WTC11 (cell line): ENCODE results near the gene ADGRB3. TPM values are rescaled to one million over a fixed set of nuclear protein-coding genes. Genes with fewer than 3 reads are reported as not detected.

ENCODE experiments used
- ATAC-seq: fragments of 200-7000 bp; cut with Tn5 transposase; 2 replicates; pipeline ENCODE4 v1.10.0; 2021; ENCODE audit warnings: mild to moderate bottlenecking, moderate library complexity
- CTCF ChIA-PET: fragments of 300-600 bp; sonication (Branson Sonifier 250); formaldehyde crosslinking; loops from one replicate; lab custom pipeline; 2021; ENCODE audit warnings: antibody characterized with exemption; lab: Charles Lee
- POLR2A ChIA-PET: fragments of 350-600 bp; sonication (Branson Sonifier 250); formaldehyde crosslinking; loops from one replicate; lab custom pipeline; 2021; ENCODE audit warnings: antibody characterized with exemption; lab: Charles Lee
- DNase-seq: peaks from one replicate; pipeline ENCODE4 v3.0.0; 2021; ENCODE audit warnings: low spot score
- H3K27ac Mint-ChIP-seq: 2 replicates; pipeline ENCODE4 v1.8.0; 2021; ENCODE audit warnings: mixed read lengths
- H3K27me3 Mint-ChIP-seq: 2 replicates; pipeline ENCODE4 v1.8.0; 2021; ENCODE audit warnings: low read depth, mild to moderate bottlenecking, moderate library complexity, mixed read lengths
- H3K36me3 Mint-ChIP-seq: 2 replicates; pipeline ENCODE4 v1.8.0; 2021; ENCODE audit warnings: mixed read lengths
- H3K4me1 Mint-ChIP-seq: 2 replicates; pipeline ENCODE4 v1.8.0; 2022; ENCODE audit warnings: mixed read lengths
- H3K4me3 Mint-ChIP-seq: 2 replicates; pipeline ENCODE4 v1.8.0; 2021; ENCODE audit warnings: mild to moderate bottlenecking, moderate library complexity, mixed read lengths
- H3K9me3 Mint-ChIP-seq: 2 replicates; pipeline ENCODE4 v1.8.0; 2021; ENCODE audit warnings: mixed read lengths
- ATF1 ChIP-seq: sonication (generic); formaldehyde crosslinking; IDR thresholded peaks from 2 replicates; pipeline ENCODE4 v1.8.1; 2023; ENCODE audit warnings: mild to moderate bottlenecking, moderate library complexity, missing genetic modification reagents
- CREB1 ChIP-seq: sonication (generic); formaldehyde crosslinking; IDR thresholded peaks from 2 replicates; pipeline ENCODE4 v1.8.0; 2023; ENCODE audit warnings: mild to moderate bottlenecking, missing genetic modification reagents
- CTCF ChIP-seq: fragments of 200-600 bp; IDR thresholded peaks from 2 replicates; pipeline ENCODE4 v1.8.0; 2022; ENCODE audit warnings: antibody characterized with exemption
- ERG ChIP-seq: fragments of 250-450 bp; sonication (Bioruptor Pico); IDR thresholded peaks from 2 replicates; pipeline ENCODE4 v1.8.0; 2021; ENCODE audit warnings: mild to moderate bottlenecking
- FOXJ3 ChIP-seq: sonication (generic); formaldehyde crosslinking; IDR thresholded peaks from 2 replicates; pipeline ENCODE4 v1.9.0; 2021; ENCODE audit warnings: missing genetic modification reagents, mild to moderate bottlenecking, borderline replicate concordance
- FOXK1 ChIP-seq: sonication (generic); formaldehyde crosslinking; IDR thresholded peaks from 2 replicates; pipeline ENCODE4 v1.8.0; 2022; ENCODE audit warnings: mild to moderate bottlenecking, moderate library complexity, missing genetic modification reagents
- GABPB1 ChIP-seq: sonication (generic); formaldehyde crosslinking; IDR thresholded peaks from 2 replicates; pipeline ENCODE4 v1.8.1; 2023; ENCODE audit warnings: mild to moderate bottlenecking, missing genetic modification reagents
- HMGXB4 ChIP-seq: sonication (generic); formaldehyde crosslinking; IDR thresholded peaks from 2 replicates; pipeline ENCODE4 v1.8.1; 2023; ENCODE audit warnings: mild to moderate bottlenecking, moderate library complexity, missing genetic modification reagents
- IRF1 ChIP-seq: sonication (generic); formaldehyde crosslinking; IDR thresholded peaks from 2 replicates; pipeline ENCODE4 v1.8.0; 2023; ENCODE audit warnings: missing genetic modification reagents
- IRF2 ChIP-seq: sonication (generic); formaldehyde crosslinking; IDR thresholded peaks from 2 replicates; pipeline ENCODE4 v1.8.0; 2022; ENCODE audit warnings: low read depth, missing genetic modification reagents, borderline replicate concordance
- JUN ChIP-seq: sonication (generic); formaldehyde crosslinking; IDR thresholded peaks from 2 replicates; pipeline ENCODE4 v1.8.0; 2023; ENCODE audit warnings: mild to moderate bottlenecking, missing genetic modification reagents
- KAT7 ChIP-seq: sonication (generic); formaldehyde crosslinking; IDR thresholded peaks from 2 replicates; pipeline ENCODE4 v1.8.1; 2023; ENCODE audit warnings: missing genetic modification reagents, mild to moderate bottlenecking, borderline replicate concordance
- MAX ChIP-seq: sonication (generic); formaldehyde crosslinking; IDR thresholded peaks from 2 replicates; pipeline ENCODE4 v1.8.0; 2022; ENCODE audit warnings: mild to moderate bottlenecking, missing genetic modification reagents
- NR2C2 ChIP-seq: sonication (generic); formaldehyde crosslinking; IDR thresholded peaks from 2 replicates; pipeline ENCODE4 v1.8.0; 2022; ENCODE audit warnings: mild to moderate bottlenecking, missing genetic modification reagents
- OVOL2 ChIP-seq: fragments of 250-450 bp; sonication (Bioruptor Pico); IDR thresholded peaks from 2 replicates; pipeline ENCODE4 v1.9.0; 2021; ENCODE audit warnings: mild to moderate bottlenecking, borderline replicate concordance
- PREB ChIP-seq: sonication (generic); formaldehyde crosslinking; IDR thresholded peaks from 2 replicates; pipeline ENCODE4 v1.8.1; 2022; ENCODE audit warnings: mild to moderate bottlenecking, missing genetic modification reagents, moderate library complexity, borderline replicate concordance
- SMAD3 ChIP-seq: sonication (generic); formaldehyde crosslinking; IDR thresholded peaks from 2 replicates; pipeline ENCODE4 v1.8.0; 2022; ENCODE audit warnings: missing genetic modification reagents, mild to moderate bottlenecking, borderline replicate concordance
- SMAD4 ChIP-seq: sonication (generic); formaldehyde crosslinking; IDR thresholded peaks from 2 replicates; pipeline ENCODE4 v1.8.0; 2022; ENCODE audit warnings: mild to moderate bottlenecking, missing genetic modification reagents
- TEAD1 ChIP-seq: sonication (generic); formaldehyde crosslinking; IDR thresholded peaks from 2 replicates; pipeline ENCODE4 v1.8.0; 2022; ENCODE audit warnings: mild to moderate bottlenecking, missing genetic modification reagents
- TP53 ChIP-seq: sonication (generic); formaldehyde crosslinking; IDR thresholded peaks from 2 replicates; pipeline ENCODE4 v1.8.1; 2023; ENCODE audit warnings: mild to moderate bottlenecking, missing genetic modification reagents
- USF2 ChIP-seq: sonication (generic); formaldehyde crosslinking; IDR thresholded peaks from 2 replicates; pipeline ENCODE4 v1.8.1; 2023; ENCODE audit warnings: mild to moderate bottlenecking, missing genetic modification reagents, moderate library complexity
- ZNF138 ChIP-seq: sonication (generic); formaldehyde crosslinking; conservative IDR thresholded peaks from 2 replicates; pipeline ENCODE4 v1.8.1; 2022; ENCODE audit warnings: mild to moderate bottlenecking, moderate library complexity, missing genetic modification reagents
- ZNF232 ChIP-seq: sonication (generic); formaldehyde crosslinking; IDR thresholded peaks from 2 replicates; pipeline ENCODE4 v1.8.0; 2022; ENCODE audit warnings: mild to moderate bottlenecking, missing genetic modification reagents
- ZNF423 ChIP-seq: fragments of 250-450 bp; sonication (Bioruptor Pico); IDR thresholded peaks from 2 replicates; pipeline ENCODE4 v2.1.2; 2022; ENCODE audit warnings: mild to moderate bottlenecking, moderate library complexity
- ZNF425 ChIP-seq: fragments of 250-450 bp; sonication (Bioruptor Pico); conservative IDR thresholded peaks from 2 replicates; pipeline ENCODE4 v1.9.0; 2021; ENCODE audit warnings: mild to moderate bottlenecking
- ZNF671 ChIP-seq: fragments of 250-450 bp; sonication (Bioruptor Pico); IDR thresholded peaks from 2 replicates; pipeline ENCODE4 v1.8.0; 2021; ENCODE audit warnings: mild to moderate bottlenecking
- ZSCAN18 ChIP-seq: fragments of 250-450 bp; sonication (Bioruptor Pico); IDR thresholded peaks from 2 replicates; pipeline ENCODE4 v2.1.2; 2022; ENCODE audit warnings: mild to moderate bottlenecking, moderate library complexity
- total RNA-seq: library from RNA; stranded (reverse); gene quantifications from 3 replicates; pipeline ENCODE4 v1.2.3, GENCODE V29; 2021

ADGRB3 gene
- total RNA-seq, 1 experiment from 2014 or later: 1.9 TPM

GRCh38 chr6:69012211-69012610, 377.1 kb downstream of the ADGRB3 start:
- Mint-ChIP-seq H3K9me3 (no peaks in the 10 kb centered on the region), H3K4me1 (peaks cover 47% of the 10 kb centered on the region), H3K27ac (no peak overlapping the region), H3K36me3 (no peaks in the 10 kb centered on the region), H3K27me3 (peaks cover 7% of the 10 kb centered on the region), H3K4me3 (no peak overlapping the region)
- POLR2A ChIA-PET: no interaction called here
- DNase-seq (no peak), ATAC-seq (no peak)
- no peak for TF ChIP-seq MAX (CRISPR knock-in tag)
- no peak for TF ChIP-seq CTCF
- TF ChIP-seq ZNF425 (CRISPR knock-in tag): no peak
- TF ChIP-seq ERG (CRISPR knock-in tag): no peak
- TF ChIP-seq GABPB1 (CRISPR knock-in tag): no peak
- TF ChIP-seq IRF2 (CRISPR knock-in tag): no peak
- TF ChIP-seq SMAD3 (CRISPR knock-in tag): no peak
- no peak for TF ChIP-seq OVOL2 (CRISPR knock-in tag)
- TF ChIP-seq PREB (CRISPR knock-in tag): no peak
- no peak for TF ChIP-seq JUN (CRISPR knock-in tag)
- TF ChIP-seq ZNF138 (CRISPR knock-in tag): no peak
- no peak for TF ChIP-seq NR2C2
- no peak for TF ChIP-seq ATF1 (CRISPR knock-in tag)
- TF ChIP-seq CREB1 (CRISPR knock-in tag): no peak
- TF ChIP-seq ZNF232 (CRISPR knock-in tag): no peak
- TF ChIP-seq TEAD1 (CRISPR knock-in tag): no peak
- no peak for TF ChIP-seq KAT7 (CRISPR knock-in tag)
- TF ChIP-seq IRF1 (CRISPR knock-in tag): no peak
- CTCF ChIA-PET: no interaction called here

GRCh38 chr6:69012876-69013275, 377.8 kb downstream of the ADGRB3 start:
- no peaks in the 10 kb centered on the region for H3K36me3 Mint-ChIP-seq
- peaks cover 41% of the 10 kb centered on the region for H3K4me1 Mint-ChIP-seq
- no peak for DNase-seq
- ChIA-PET CTCF (no interaction called here), POLR2A (no interaction called here)
- H3K27ac Mint-ChIP-seq: no peak overlapping the region
- H3K9me3 Mint-ChIP-seq: no peaks in the 10 kb centered on the region
- H3K27me3 Mint-ChIP-seq: peaks cover 5% of the 10 kb centered on the region; the same call in 1 of the 2 replicates
- H3K4me3 Mint-ChIP-seq: no peak overlapping the region
- no peak for ATAC-seq
- TF ChIP-seq FOXK1 (CRISPR knock-in tag) (no peak), ZNF423 (CRISPR knock-in tag) (no peak), SMAD4 (no peak), HMGXB4 (no peak), USF2 (CRISPR knock-in tag) (no peak), ZSCAN18 (CRISPR knock-in tag) (no peak), FOXJ3 (CRISPR knock-in tag) (no peak), ZNF671 (CRISPR knock-in tag) (no peak), TP53 (CRISPR knock-in tag) (no peak)
